ELR (cell line): ENCODE data around the gene SIRT6.
"Not testable (repeated sequence)": the region's sequence is repeated elsewhere in the genome, so short reads cannot be mapped to it uniquely, and the experiment has no call there.

Experiments used
- DNase-seq: peaks from one replicate; pipeline ENCODE4 v3.0.0-alpha.2; 2015; ENCODE audit warnings: low read depth

Gene SIRT6

DNA sequence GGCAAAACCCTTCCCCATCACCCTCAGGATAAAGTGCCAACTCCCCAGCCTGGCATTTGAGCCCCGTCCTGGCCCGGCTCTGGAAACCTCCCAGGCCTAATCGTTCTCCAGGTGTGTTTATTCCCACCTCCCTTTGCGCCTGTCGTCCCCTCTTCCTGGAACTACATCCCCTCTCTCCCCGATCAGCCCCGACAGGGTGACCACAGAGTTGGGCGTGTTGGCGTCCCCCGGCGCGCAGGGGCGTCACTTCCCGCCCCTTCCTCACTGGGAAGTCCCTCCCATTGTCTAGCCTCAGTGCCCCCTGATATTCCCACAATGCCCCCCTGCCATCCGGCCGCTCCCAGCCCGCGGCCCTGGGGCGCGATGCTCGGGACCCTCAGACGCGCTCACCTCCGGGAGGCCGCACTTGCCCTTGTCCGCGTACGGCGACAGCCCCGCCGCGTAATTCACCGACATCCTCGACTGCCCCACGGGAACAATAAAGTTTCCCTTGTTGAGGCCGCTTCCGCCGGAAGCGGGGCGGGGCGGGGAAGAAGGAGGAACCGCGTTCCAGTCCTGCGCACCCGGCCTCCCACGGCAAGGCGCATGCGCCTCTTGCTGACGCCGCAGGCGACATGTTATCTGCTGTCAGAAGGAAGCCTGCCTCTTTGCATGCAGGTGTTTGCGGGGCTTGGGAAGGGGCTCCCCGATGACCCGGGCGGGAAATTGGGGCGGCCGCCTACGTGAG, at the start of gene SIRT6, which contains the start of gene ANKRD24:
SIRT6 (minus strand) TSS at position 480 of the 727 bp plus-strand sequence; CDS start at position 456, 24 bp downstream.
ANKRD24 (plus strand) TSS at position 606 of the 727 bp plus-strand sequence. CDS start 3,737 bp downstream, outside the sequence.
- DNase-seq = peak; percentile 97

DNA sequence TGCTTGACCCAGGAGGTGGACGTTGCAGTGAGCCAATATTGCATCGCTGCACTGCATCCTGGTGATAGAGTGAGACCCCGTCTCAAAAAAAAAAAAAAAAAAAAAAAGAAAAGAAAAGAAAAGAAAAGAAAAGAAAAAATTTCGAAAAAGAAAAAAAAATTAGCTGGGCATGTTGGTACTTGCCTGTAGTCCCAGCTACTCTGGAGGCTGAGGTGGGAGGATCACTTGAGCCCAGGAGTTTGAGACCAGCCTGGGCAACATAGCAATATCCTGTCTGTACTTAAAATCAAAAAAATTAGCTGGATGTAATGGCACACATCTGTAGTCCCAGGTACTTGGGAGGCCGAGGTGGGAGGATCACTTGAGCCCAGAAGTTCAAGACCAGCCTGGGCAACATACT, 49.8 kb upstream of the SIRT6 start:
- not testable (repeated sequence) for DNase-seq

GRCh38 chr19:4231521-4231920, 49.2 kb upstream of the SIRT6 start:
- DNase-seq = not testable (repeated sequence)

GRCh38 chr19:4230237-4230636, 47.9 kb upstream of the SIRT6 start:
- DNase-seq = not testable (repeated sequence)

GRCh38 chr19:4229179-4229931, 47.0 kb upstream of the SIRT6 start, which contains the start of gene EBI3:
Gene EBI3, plus strand, starts transcription at chr19:4229523. Its CDS starts 28 bp downstream, at chr19:4229551.
- DNase-seq = peak; percentile 53

DNA sequence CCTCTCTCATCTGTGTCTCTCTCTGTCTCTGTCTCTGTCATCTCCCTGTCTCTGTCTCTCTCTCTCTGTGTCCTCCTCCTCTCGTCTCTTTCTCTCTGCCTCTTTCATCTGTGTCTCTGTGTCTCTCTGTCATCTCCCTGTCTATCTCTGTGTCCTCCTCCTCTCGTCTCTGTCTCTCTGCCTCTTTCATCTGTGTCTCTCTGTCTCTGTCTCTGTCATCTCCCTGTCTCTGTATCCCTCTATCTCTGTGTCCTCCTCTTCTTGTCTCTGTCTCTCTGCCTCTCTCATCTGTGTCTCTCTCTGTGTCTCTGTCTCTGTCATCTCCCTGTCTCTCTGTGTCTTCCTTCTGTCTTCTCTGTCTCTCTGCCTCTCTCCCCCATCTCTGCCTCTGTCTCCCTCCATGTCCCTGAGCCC, 46.4 kb upstream of the SIRT6 start:
- no peak for DNase-seq

- no peak for DNase-seq
These were observed 45.4 kb upstream of the SIRT6 start for GRCh38 chr19:4227771-4228170.

GRCh38 chr19:4225885-4226284, 43.5 kb upstream of the SIRT6 start:
- no peak for DNase-seq

- no peak for DNase-seq
These were observed 42.1 kb upstream of the SIRT6 start for GRCh38 chr19:4224470-4224869.

DNA sequence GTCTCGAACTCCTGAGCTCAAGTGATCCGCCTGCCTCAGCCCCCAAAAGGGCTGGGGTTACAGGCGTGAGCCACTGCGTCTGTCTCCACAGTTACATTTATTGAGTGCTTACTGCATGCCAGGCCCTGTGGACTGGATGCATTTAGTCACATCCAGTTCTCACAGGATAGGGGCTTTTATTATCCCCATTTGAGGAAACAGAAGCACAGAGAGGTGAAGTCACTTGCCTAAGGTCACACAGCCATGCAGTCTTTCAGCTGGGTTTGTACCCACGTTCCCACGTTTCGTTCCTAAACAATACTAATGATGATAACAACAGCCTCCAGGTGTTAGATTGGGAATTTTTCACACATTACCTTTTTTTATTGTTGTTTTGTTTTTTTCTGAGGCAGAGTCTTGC, 37.8 kb upstream of the SIRT6 start:
- DNase-seq = no peak

- not testable (repeated sequence) for DNase-seq
These were observed 36.2 kb upstream of the SIRT6 start for GRCh38 chr19:4218523-4218922.

GRCh38 chr19:4217429-4218264, 35.3 kb upstream of the SIRT6 start:
- no peak for DNase-seq

DNA sequence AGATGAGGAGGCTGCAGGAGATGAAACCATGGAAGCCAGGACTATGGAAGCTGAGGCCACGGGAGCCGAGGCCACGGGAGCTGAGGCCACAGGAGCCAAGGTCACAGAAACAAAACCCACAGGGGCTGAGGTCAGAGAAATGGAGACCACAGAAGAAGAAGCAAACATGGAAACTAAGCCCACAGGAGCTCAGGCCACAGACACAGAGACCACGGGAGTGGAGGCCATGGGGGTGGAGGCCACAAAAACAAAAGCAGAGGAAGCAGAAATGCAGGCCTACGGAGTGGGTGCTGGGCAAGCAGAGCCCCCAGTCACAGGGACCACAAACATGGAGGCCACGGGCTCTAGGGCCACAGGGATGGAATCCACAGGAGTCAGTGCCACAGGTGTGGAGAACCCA, 34.5 kb upstream of the SIRT6 start:
- DNase-seq = no peak

GRCh38 chr19:4215807-4216206, 33.4 kb upstream of the SIRT6 start:
- no peak for DNase-seq

DNA sequence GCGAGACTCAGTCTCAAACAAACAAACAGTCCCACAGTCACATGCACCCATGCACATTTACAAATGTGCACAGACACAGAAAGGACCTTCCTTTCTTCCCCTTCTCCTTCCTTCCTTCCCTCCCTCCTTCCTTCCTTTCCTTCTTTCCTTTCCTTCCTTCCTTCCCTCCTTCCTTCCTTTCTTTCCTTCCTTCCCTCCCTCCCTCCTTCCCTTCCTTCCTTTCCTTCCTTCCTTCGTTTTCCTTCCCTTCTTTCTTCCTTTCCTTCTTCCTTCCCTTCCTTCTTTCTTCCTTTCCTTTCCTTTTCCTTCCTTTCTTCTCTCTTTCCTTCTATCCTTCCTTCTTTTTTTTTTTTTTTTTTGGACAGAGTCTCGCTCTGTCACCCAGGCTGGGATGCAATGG, 30.8 kb upstream of the SIRT6 start:
- no peak for DNase-seq

- DNase-seq = no peak
These were observed 27.9 kb upstream of the SIRT6 start for GRCh38 chr19:4210166-4210731.

- peak; percentile 73 for DNase-seq
These were observed 26.2 kb upstream of the SIRT6 start for GRCh38 chr19:4208385-4209094.

- peak; percentile 67 for DNase-seq
These were observed 24.6 kb upstream of the SIRT6 start for GRCh38 chr19:4206818-4207484.

DNA sequence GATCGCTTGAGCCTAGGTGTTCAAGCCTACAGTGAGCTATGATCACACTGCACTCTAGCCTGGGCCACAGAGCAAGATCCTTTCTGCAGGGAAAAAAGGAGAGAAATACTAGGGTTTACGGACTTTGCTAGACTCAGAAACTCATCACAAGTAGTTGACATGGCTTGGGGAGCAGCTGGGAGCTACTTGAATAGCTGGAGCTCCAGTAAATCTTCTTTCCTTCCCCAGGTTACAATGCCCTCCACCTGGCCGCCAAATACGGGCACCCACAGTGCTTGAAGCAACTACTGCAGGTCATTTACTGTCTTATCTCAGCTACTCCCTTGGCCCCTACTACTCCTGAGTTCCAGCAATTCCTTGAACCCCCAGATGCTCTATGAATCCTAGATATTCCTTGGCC, 19.4 kb upstream of the SIRT6 start:
- DNase-seq = no peak

GRCh38 chr19:4200940-4201542, 18.7 kb upstream of the SIRT6 start:
- no peak for DNase-seq
